SU-DHL-6 (cell line): ENCODE data around the gene CCDC28B.

Source experiments
- H2AFZ ChIP-seq: fragments of 200-600 bp; sonication (generic); 2 replicates; pipeline ENCODE4 v1.6.1; 2014; ENCODE audit warnings: low read depth, mild to moderate bottlenecking, moderate library complexity, mixed read lengths, antibody characterized with exemption, low read length; ENCODE audit not compliant: severe bottlenecking
- H3F3A ChIP-seq: fragments of 200-600 bp; shearing (Covaris generic); 2 replicates; pipeline ENCODE4 v1.6.0; 2016; ENCODE audit warnings: antibody characterized with exemption, mild to moderate bottlenecking; ENCODE audit not compliant: insufficient read depth
- H3K27ac ChIP-seq: fragments of 200-600 bp; sonication (generic); 2 replicates; pipeline ENCODE4 v1.5.1; 2016; ENCODE audit warnings: low read depth, mild to moderate bottlenecking, low read length, moderate library complexity, mixed read lengths
- H3K27me3 ChIP-seq: fragments of 200-600 bp; sonication (generic), shearing (Covaris generic); 2 replicates; pipeline ENCODE4 v1.6.0; 2014; ENCODE audit warnings: mild to moderate bottlenecking, low read length
- H3K36me3 ChIP-seq: fragments of 200-600 bp; sonication (generic); 2 replicates; pipeline ENCODE4 v1.6.1; 2014; ENCODE audit warnings: mild to moderate bottlenecking, low read length, mixed read lengths
- H3K4me2 ChIP-seq: fragments of 300-600, 200-600 bp; shearing (Covaris generic), sonication (generic); 2 replicates; pipeline ENCODE4 v1.6.0; 2014; ENCODE audit warnings: low read length, low read depth, mild to moderate bottlenecking; ENCODE audit not compliant: poor library complexity, severe bottlenecking
- H3K4me3 ChIP-seq: fragments of 200-600 bp; sonication (generic); 2 replicates; pipeline ENCODE4 v1.5.1; 2014; ENCODE audit warnings: antibody characterized with exemption, low read length, mild to moderate bottlenecking, mixed read lengths; ENCODE audit not compliant: insufficient read depth, poor library complexity, severe bottlenecking
- H3K79me2 ChIP-seq: fragments of 200-600 bp; sonication (generic); 2 replicates; pipeline ENCODE4 v1.6.1; 2014; ENCODE audit warnings: mild to moderate bottlenecking, low read length, moderate library complexity; ENCODE audit not compliant: insufficient read depth
- H3K9ac ChIP-seq: fragments of 200-600 bp; sonication (generic); 2 replicates; pipeline ENCODE4 v1.7.0; 2014; ENCODE audit warnings: mild to moderate bottlenecking, low read length
- H3K9me2 ChIP-seq: fragments of 200-600 bp; sonication (generic); replicated peaks from 2 replicates; pipeline ENCODE4 v1.6.1; 2014; ENCODE audit warnings: low read length; ENCODE audit not compliant: insufficient read depth
- H3K9me3 ChIP-seq: fragments of 200-600 bp; sonication (generic); 2 replicates; pipeline ENCODE4 v1.6.1; 2014; ENCODE audit warnings: low read length, mixed read lengths; ENCODE audit not compliant: insufficient read depth
- H4K20me1 ChIP-seq: fragments of 200-600 bp; sonication (generic); 2 replicates; pipeline ENCODE4 v1.6.1; 2014; ENCODE audit warnings: low read depth, mild to moderate bottlenecking, antibody characterized with exemption, low read length, moderate library complexity, mixed read lengths
- EZH2phosphoT487 ChIP-seq: fragments of 200-600 bp; sonication (generic), shearing (Covaris generic); conservative IDR thresholded peaks from 2 replicates; pipeline ENCODE4 v1.6.1; 2018; ENCODE audit warnings: mild to moderate bottlenecking, antibody characterized with exemption, low read length, moderate library complexity, mixed read lengths
- TF ChIP-seq, protein P1 (sequence below): fragments of 200-600 bp; sonication (generic); IDR thresholded peaks from one replicate; pipeline ENCODE4 v1.5.1; 2017; ENCODE audit warnings: antibody characterized with exemption, mild to moderate bottlenecking, low read length, moderate library complexity; ENCODE audit not compliant: insufficient read depth, poor library complexity, severe bottlenecking

CCDC28B gene

DNA sequence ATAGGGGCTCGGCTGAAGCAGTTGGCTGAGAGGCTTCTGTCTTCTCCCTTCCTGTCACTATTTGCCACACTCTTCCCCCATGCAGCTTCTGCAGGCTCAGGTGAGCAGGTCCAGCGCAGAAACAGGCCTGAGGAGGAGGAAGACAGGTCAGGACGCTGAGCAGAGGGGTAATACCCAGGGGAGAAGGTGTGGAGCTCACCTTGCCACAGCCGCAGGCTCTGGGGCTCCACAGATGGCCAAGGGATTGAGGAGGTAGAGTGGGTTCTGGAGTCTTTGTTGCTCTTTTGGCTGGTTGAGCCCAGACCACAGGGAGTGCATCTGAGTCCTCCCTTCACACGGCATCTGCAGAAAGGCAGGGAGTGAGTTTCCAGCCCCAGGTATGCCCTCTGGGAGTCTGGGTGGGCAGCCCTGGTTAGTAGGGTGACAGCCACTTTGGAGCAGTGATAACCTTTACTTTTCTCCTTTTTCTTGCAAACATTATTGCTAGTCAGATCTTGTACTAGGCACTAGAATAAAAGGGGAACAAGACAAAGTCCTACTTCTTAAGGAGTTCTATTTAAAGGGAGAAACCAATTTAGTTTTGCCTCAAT lies 31.5 kb downstream of the CCDC28B start:
- Histone ChIP-seq H4K20me1 (no peaks in the 10 kb centered on the region), H3F3A (no peaks in the 10 kb centered on the region)
- no peak for TF ChIP-seq EZH2phosphoT487
- TF ChIP-seq, protein P1, sequence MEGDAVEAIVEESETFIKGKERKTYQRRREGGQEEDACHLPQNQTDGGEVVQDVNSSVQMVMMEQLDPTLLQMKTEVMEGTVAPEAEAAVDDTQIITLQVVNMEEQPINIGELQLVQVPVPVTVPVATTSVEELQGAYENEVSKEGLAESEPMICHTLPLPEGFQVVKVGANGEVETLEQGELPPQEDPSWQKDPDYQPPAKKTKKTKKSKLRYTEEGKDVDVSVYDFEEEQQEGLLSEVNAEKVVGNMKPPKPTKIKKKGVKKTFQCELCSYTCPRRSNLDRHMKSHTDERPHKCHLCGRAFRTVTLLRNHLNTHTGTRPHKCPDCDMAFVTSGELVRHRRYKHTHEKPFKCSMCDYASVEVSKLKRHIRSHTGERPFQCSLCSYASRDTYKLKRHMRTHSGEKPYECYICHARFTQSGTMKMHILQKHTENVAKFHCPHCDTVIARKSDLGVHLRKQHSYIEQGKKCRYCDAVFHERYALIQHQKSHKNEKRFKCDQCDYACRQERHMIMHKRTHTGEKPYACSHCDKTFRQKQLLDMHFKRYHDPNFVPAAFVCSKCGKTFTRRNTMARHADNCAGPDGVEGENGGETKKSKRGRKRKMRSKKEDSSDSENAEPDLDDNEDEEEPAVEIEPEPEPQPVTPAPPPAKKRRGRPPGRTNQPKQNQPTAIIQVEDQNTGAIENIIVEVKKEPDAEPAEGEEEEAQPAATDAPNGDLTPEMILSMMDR = no peak

DNA sequence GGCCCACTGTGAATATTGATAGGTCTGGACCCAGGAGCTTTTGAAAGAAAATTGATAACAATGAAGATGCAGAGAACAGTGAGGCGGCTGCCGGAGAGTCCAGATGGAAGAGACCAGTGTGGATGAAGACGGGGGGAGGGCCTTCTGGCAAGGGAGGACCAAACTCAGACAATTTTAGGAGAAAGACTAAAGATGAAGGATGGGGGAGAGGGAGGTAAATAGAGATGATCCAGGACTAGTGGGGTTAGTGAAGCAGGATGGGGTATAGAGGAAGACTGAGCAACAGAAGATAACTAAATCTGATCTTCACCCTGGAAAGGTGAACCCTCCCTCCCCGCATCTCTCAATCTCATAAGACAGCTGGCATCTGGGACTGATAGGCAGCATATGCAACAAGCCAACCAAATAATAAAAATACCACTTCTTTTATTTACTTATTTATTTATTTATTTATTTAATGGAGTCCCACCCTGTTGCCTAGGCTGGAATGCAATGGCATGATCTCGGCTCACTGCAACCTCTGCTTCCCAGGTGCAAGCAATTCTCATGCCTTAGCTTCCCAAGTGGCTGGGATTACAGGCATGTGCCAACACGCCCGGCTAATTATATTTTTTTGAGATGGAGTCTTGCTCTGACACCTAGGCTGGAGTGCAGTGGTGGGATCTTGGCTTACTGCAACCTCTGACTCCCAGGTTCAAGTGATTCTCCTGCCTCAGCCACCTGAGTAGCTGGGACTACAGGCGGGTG lies 32.3 kb downstream of the CCDC28B start:
- H3F3A ChIP-seq = no peaks in the 10 kb centered on the region
- no peak overlapping the region for H2AFZ ChIP-seq
- H3K9ac ChIP-seq = no peak overlapping the region
- H3K36me3 ChIP-seq = peaks cover 4% of the 10 kb centered on the region; the same call in 1 of the 2 replicates
- no peak overlapping the region for H3K27ac ChIP-seq
- H3K4me2 ChIP-seq = no peak overlapping the region
- no peaks in the 10 kb centered on the region for H3K79me2 ChIP-seq
- H4K20me1 ChIP-seq = no peaks in the 10 kb centered on the region
- TF ChIP-seq, protein P1 = no peak
- TF ChIP-seq EZH2phosphoT487 = no peak
- H3K27me3 ChIP-seq = no peaks in the 10 kb centered on the region
- H3K9me3 ChIP-seq = no peaks in the 10 kb centered on the region
- no peak overlapping the region for H3K4me3 ChIP-seq
- no peaks in the 10 kb centered on the region for H3K9me2 ChIP-seq

More for the DNA sequence above, 31.5 kb downstream of the CCDC28B start:
- Histone ChIP-seq H3K79me2 (no peaks in the 10 kb centered on the region), H3K36me3 (peaks cover 4% of the 10 kb centered on the region; the same call in 1 of the 2 replicates), H3K27ac (no peak overlapping the region), H3K4me2 (no peak overlapping the region), H3K9me3 (no peaks in the 10 kb centered on the region), H3K4me3 (no peak overlapping the region), H2AFZ (no peak overlapping the region), H3K27me3 (no peaks in the 10 kb centered on the region), H3K9me2 (no peaks in the 10 kb centered on the region), H3K9ac (no peak overlapping the region)

DNA sequence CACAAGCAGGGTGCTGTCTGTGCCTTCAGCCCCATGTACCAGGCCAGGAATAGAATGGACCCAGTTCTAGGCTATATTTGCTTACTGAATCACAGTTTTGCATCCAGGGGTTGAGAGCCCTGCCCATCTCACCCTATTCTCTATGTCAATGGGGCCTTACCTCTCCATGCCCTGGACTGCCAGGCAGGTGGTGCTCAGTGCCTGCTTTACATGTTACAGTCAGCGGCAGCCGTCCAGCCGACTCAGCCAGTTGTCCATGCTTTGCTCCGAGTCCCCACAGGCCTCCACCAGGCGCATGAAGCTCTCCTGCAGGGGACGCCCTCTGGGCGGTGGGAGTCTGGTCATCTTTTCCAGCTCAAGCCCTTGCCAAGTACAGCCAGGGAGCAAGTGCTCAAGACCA lies 34.4 kb downstream of the CCDC28B start:
- H3F3A ChIP-seq = peaks cover 9% of the 10 kb centered on the region
- H3K9ac ChIP-seq = no peak overlapping the region
- no peak for TF ChIP-seq EZH2phosphoT487
- TF ChIP-seq, protein P1 = no peak
- H3K9me3 ChIP-seq = no peaks in the 10 kb centered on the region
- H3K4me3 ChIP-seq = no peak overlapping the region
- H3K27ac ChIP-seq = no peak overlapping the region
- H3K4me2 ChIP-seq = no peak overlapping the region
- H3K27me3 ChIP-seq = no peaks in the 10 kb centered on the region
- H3K79me2 ChIP-seq = no peaks in the 10 kb centered on the region
- H3K9me2 ChIP-seq = no peaks in the 10 kb centered on the region
- H2AFZ ChIP-seq = no peak overlapping the region
- no peaks in the 10 kb centered on the region for H4K20me1 ChIP-seq
- H3K36me3 ChIP-seq = no peaks in the 10 kb centered on the region; the same call in 1 of the 2 replicates
